ENCODE results near the gene ANK3. TPM values are rescaled to one million over a fixed set of nuclear protein-coding genes. Genes with fewer than 3 reads are reported as not detected.

The ANK3 gene
- polyA plus RNA-seq, 1 donor (not counting 4 experiments of a cell fraction or from before 2014, with no cell fraction given) = 8.3 TPM

DNA sequence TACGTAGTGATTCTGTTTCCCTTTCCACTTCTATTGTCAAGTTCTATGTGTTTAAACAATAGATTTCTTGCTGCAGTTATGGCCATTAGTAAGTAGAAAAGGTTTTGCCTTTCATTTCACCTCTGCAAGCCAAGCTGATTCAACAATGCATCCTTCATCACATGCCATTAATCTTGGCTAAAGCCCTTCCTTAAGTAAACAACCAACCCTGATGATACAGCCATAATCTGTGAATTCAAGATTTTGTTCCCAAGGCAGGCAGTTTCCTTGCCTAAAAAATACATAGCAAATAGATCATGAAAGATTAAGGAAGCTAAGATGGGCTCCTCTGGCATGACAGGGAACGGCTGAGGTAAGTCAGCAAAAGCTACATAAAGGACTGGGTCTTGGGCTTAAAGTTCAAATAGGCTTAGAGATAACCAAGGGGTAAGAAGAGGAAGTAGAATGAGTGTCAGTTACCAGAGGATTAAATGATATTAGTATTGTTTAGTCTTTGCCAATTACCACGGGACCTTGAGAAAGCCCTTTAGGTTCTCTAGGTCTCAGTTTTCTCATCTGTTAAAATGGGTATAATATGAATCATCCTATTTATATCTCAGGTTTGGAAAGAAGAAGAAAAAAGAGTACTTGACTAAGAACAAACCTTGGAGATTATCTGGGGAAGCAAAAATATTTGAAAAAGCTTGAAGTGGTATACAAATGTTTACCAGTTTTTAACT is 35.9 kb upstream of the ANK3 start:
- Histone ChIP-seq H3K79me2 (ENCODE audit: control insufficient read depth, insufficient read depth, low read length) (no peaks in the 10 kb centered on the region), H3K9me1 (ENCODE audit: control insufficient read depth, extremely low read depth, insufficient read depth, low read length) (no peaks in the 10 kb centered on the region), H3K27ac (ENCODE audit: control insufficient read depth, insufficient read depth, low read length) (no peak overlapping the region), H3K9me3 (ENCODE audit: control insufficient read depth, low read depth, low read length) (no peaks in the 10 kb centered on the region), H3K27me3 (ENCODE audit: control insufficient read depth, extremely low read depth, insufficient read depth, low read length) (no peaks in the 10 kb centered on the region), H2AFZ (ENCODE audit: control insufficient read depth, low read length) (no peak overlapping the region), H4K20me1 (ENCODE audit: control insufficient read depth, extremely low read depth, insufficient read depth, low read length) (no peaks in the 10 kb centered on the region), H3K4me2 (ENCODE audit: control insufficient read depth, extremely low read depth, insufficient read depth, low read depth, low read length) (no peak overlapping the region), H3K4me1 (ENCODE audit: control insufficient read depth, extremely low read depth, insufficient read depth, low read length) (peaks cover 53% of the 10 kb centered on the region), H3K9ac (ENCODE audit: control insufficient read depth, extremely low read depth, insufficient read depth, low read length) (no peak overlapping the region), H3K4me3 (ENCODE audit: control insufficient read depth in 2 of 3, extremely low read depth in 1 of 3, insufficient read depth in 2 of 3, low read depth in 1 of 3, low read length in 3 of 3) (no peak overlapping the region), H3K36me3 (ENCODE audit: control insufficient read depth in 2 of 2, extremely low read depth in 1 of 2, insufficient read depth in 2 of 2, low read length in 2 of 2) (no peaks in the 10 kb centered on the region)
- dilution Hi-C loops (cut with MboI; ENCODE audit: extremely low pct_ligation_motif_present, low sequenced_read_pairs) = loop anchor here (25.0 kb wide), 1 partner anchor 313 kb away; no protein-coding TSS in a partner anchor
- FAIRE-seq (no peak), DNase-seq (ENCODE audit: low read depth, low spot score) (no peak)
- TF ChIP-seq, protein P1, sequence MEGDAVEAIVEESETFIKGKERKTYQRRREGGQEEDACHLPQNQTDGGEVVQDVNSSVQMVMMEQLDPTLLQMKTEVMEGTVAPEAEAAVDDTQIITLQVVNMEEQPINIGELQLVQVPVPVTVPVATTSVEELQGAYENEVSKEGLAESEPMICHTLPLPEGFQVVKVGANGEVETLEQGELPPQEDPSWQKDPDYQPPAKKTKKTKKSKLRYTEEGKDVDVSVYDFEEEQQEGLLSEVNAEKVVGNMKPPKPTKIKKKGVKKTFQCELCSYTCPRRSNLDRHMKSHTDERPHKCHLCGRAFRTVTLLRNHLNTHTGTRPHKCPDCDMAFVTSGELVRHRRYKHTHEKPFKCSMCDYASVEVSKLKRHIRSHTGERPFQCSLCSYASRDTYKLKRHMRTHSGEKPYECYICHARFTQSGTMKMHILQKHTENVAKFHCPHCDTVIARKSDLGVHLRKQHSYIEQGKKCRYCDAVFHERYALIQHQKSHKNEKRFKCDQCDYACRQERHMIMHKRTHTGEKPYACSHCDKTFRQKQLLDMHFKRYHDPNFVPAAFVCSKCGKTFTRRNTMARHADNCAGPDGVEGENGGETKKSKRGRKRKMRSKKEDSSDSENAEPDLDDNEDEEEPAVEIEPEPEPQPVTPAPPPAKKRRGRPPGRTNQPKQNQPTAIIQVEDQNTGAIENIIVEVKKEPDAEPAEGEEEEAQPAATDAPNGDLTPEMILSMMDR (optimal IDR thresholded peaks at IDR 0.05 in 1 of 3, IDR thresholded peaks at IDR 0.05 in 1 of 3, conservative IDR thresholded peaks at IDR 0.05 in 1 of 3; ENCODE audit: extremely low read depth in 1 of 3, insufficient read depth in 2 of 3, low read length in 3 of 3) = no peak
- TF ChIP-seq EZH2 (IDR thresholded peaks at IDR 0.05; ENCODE audit: low read length) = no peak

DNA sequence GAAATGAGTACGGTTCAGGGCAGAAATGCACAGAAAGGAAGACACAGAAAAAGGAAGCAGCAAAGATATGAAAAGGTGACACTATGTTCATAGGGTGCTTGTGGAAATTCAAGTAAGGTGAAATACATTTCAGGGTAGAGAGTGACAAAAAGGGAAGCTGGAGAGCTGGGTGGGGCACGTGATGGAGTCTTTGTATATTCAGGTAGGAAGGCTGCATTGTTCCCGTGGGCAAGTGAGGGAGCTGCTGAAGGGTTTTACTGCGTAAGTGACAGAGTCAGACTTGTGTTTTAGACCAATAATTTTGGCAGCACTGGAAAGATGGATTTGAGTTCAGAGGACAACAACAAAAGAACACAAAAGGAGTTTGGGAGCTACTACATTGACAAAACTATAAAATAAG is 35.3 kb upstream of the ANK3 start:
- H3K79me2 ChIP-seq (ENCODE audit: control insufficient read depth, insufficient read depth, low read length) = no peaks in the 10 kb centered on the region
- no peak overlapping the region for H3K27ac ChIP-seq (ENCODE audit: control insufficient read depth, insufficient read depth, low read length)
- dilution Hi-C loops (cut with MboI; ENCODE audit: extremely low pct_ligation_motif_present, low sequenced_read_pairs) = loop anchor here (25.0 kb wide), 1 partner anchor 313 kb away; no protein-coding TSS in a partner anchor
- DNase-seq (ENCODE audit: low read depth, low spot score) (no peak), FAIRE-seq (no peak)
- H2AFZ ChIP-seq (ENCODE audit: control insufficient read depth, low read length) = no peak overlapping the region
- H4K20me1 ChIP-seq (ENCODE audit: control insufficient read depth, extremely low read depth, insufficient read depth, low read length) = no peaks in the 10 kb centered on the region
- no peak overlapping the region for H3K4me2 ChIP-seq (ENCODE audit: control insufficient read depth, extremely low read depth, insufficient read depth, low read depth, low read length)
- H3K9ac ChIP-seq (ENCODE audit: control insufficient read depth, extremely low read depth, insufficient read depth, low read length) = no peak overlapping the region
- no peaks in the 10 kb centered on the region for H3K9me1 ChIP-seq (ENCODE audit: control insufficient read depth, extremely low read depth, insufficient read depth, low read length)
- TF ChIP-seq EZH2 (IDR thresholded peaks at IDR 0.05; ENCODE audit: low read length) = no peak
- TF ChIP-seq, protein P1 (optimal IDR thresholded peaks at IDR 0.05 in 1 of 3, IDR thresholded peaks at IDR 0.05 in 1 of 3, conservative IDR thresholded peaks at IDR 0.05 in 1 of 3; ENCODE audit: extremely low read depth in 1 of 3, insufficient read depth in 2 of 3, low read length in 3 of 3) = no peak
- H3K4me1 ChIP-seq (ENCODE audit: control insufficient read depth, extremely low read depth, insufficient read depth, low read length) = peaks cover 48% of the 10 kb centered on the region
- H3K4me3 ChIP-seq (ENCODE audit: control insufficient read depth in 2 of 3, extremely low read depth in 1 of 3, insufficient read depth in 2 of 3, low read depth in 1 of 3, low read length in 3 of 3) = no peak overlapping the region
- no peaks in the 10 kb centered on the region for H3K27me3 ChIP-seq (ENCODE audit: control insufficient read depth, extremely low read depth, insufficient read depth, low read length)
- H3K9me3 ChIP-seq (ENCODE audit: control insufficient read depth, low read depth, low read length) = no peaks in the 10 kb centered on the region
- H3K36me3 ChIP-seq (ENCODE audit: control insufficient read depth in 2 of 2, extremely low read depth in 1 of 2, insufficient read depth in 2 of 2, low read length in 2 of 2) = no peaks in the 10 kb centered on the region

Measured in keratinocyte (primary cell).